HG02884 (cell line): ENCODE data around the gene ANKRD40.
"Not testable (repeated sequence)": the region's sequence is repeated elsewhere in the genome, so short reads cannot be mapped to it uniquely, and the experiment has no call there.

Source experiments
- ATAC-seq: cut with Tn5 transposase; IDR thresholded peaks from one replicate; pipeline ENCODE4 v1.9.1; 2021; ENCODE audit warnings: mild to moderate bottlenecking, moderate library complexity; ENCODE audit not compliant: unreplicated experiment

Gene ANKRD40

GRCh38 chr17:50707289-50708049 lies at the start of gene ANKRD40:
Gene ANKRD40 (minus strand): TSS chr17:50707914. CDS start chr17:50707654, 260 bp downstream.
- ATAC-seq: peak; percentile 76

- ATAC-seq: no peak
Observed at GRCh38 chr17:50754521-50754920, 46.8 kb upstream of the ANKRD40 start.

- ATAC-seq: no peak
Observed at GRCh38 chr17:50749245-50749644, 41.5 kb upstream of the ANKRD40 start.

- ATAC-seq: no peak
Observed at GRCh38 chr17:50745631-50746030, 37.9 kb upstream of the ANKRD40 start.

- ATAC-seq: no peak
Observed at GRCh38 chr17:50739098-50739497, 31.4 kb upstream of the ANKRD40 start.

GRCh38 chr17:50737118-50737698 lies 29.5 kb upstream of the ANKRD40 start:
- ATAC-seq: no peak

GRCh38 chr17:50735287-50735686 lies 27.6 kb upstream of the ANKRD40 start:
- no peak for ATAC-seq

GRCh38 chr17:50731575-50732460 lies 24.1 kb upstream of the ANKRD40 start:
- ATAC-seq: no peak

- ATAC-seq: no peak
Observed at GRCh38 chr17:50728881-50729765, 21.4 kb upstream of the ANKRD40 start.

- no peak for ATAC-seq
Observed at GRCh38 chr17:50728112-50728429, 20.4 kb upstream of the ANKRD40 start.

GRCh38 chr17:50725769-50726655 lies 18.3 kb upstream of the ANKRD40 start:
- ATAC-seq: no peak

GRCh38 chr17:50724622-50725021 lies 16.9 kb upstream of the ANKRD40 start:
- ATAC-seq: not testable (repeated sequence)

GRCh38 chr17:50722746-50723145 lies 15.0 kb upstream of the ANKRD40 start:
- ATAC-seq: no peak

GRCh38 chr17:50721194-50722010 lies 13.7 kb upstream of the ANKRD40 start:
- ATAC-seq: no peak

- no peak for ATAC-seq
Observed at GRCh38 chr17:50719924-50720794, 12.4 kb upstream of the ANKRD40 start.

GRCh38 chr17:50719144-50719923 lies 11.6 kb upstream of the ANKRD40 start, which contains the start of gene LUC7L3:
Gene LUC7L3 (plus strand): TSS chr17:50719603. CDS start chr17:50719733, 130 bp downstream.
- ATAC-seq: peak; percentile 80

GRCh38 chr17:50715471-50715870 lies 7.8 kb upstream of the ANKRD40 start:
- ATAC-seq: no peak
